NCI-H1436 (cell line): ENCODE data around the gene ARCN1.
A peak's percentile ranks its signal among the peaks of the same experiment; 100 is the strongest.
"Not testable (repeated sequence)": the region's sequence is repeated elsewhere in the genome, so short reads cannot be mapped to it uniquely, and the experiment has no call there.

Experiments
- DNase-seq: peaks from one replicate; lab custom pipeline; 2025; lab: John Stamatoyannopoulos, UW

The ARCN1 gene

DNA sequence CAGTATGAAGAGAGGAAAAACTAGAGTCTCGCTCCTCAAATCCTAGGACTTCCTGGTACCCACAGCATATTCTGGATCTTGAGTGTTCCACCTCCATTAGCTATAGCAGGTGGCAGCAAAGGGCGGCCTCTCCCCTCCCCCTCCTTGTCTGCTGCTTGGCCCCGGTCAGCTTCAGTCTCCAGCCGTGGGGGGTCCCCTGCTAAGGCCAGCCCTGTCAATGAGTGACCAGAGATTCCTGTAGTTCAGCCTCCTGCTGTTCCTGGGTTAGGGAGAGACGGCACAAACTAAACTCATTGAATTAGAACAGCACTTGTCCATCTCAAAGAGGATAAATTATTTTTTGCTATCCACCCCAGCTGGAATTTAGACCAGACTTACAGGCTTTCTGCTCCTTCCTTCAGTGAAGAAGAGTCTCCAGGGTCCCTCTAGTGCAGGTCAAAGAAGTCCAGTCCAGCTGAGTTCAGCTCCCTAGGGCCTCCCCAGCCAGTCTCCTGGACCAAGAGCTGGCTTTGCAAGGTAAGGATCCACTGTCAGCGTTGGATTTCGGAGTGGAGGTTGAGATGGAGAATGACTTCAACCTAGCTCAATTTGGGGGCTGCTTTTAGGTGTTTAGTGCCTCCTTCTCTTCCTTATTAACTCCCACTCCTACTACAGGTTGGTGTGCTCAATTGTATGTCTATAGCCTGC, 34.1 kb downstream of the ARCN1 start:
- DNase-seq: no peak

DNA sequence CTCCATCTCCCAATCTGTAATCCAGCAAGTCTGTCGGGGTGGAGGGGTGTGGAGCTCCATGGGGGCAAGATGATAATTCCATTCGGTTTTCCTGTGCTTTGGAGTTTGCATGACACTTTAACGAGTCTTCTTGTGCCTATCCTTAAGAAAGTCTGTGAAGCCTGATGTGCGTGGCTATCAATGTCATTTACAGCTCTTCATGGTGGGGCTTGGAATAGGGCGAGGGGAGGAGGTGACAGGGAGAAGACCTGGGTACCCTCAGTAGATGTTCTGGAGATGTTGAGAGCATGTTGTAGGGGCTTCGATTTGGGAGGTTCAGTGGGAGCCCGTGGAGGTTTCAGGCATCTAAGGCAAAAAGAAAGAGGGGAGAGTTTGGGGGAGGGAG, 34.6 kb downstream of the ARCN1 start:
- DNase-seq: no peak

DNA sequence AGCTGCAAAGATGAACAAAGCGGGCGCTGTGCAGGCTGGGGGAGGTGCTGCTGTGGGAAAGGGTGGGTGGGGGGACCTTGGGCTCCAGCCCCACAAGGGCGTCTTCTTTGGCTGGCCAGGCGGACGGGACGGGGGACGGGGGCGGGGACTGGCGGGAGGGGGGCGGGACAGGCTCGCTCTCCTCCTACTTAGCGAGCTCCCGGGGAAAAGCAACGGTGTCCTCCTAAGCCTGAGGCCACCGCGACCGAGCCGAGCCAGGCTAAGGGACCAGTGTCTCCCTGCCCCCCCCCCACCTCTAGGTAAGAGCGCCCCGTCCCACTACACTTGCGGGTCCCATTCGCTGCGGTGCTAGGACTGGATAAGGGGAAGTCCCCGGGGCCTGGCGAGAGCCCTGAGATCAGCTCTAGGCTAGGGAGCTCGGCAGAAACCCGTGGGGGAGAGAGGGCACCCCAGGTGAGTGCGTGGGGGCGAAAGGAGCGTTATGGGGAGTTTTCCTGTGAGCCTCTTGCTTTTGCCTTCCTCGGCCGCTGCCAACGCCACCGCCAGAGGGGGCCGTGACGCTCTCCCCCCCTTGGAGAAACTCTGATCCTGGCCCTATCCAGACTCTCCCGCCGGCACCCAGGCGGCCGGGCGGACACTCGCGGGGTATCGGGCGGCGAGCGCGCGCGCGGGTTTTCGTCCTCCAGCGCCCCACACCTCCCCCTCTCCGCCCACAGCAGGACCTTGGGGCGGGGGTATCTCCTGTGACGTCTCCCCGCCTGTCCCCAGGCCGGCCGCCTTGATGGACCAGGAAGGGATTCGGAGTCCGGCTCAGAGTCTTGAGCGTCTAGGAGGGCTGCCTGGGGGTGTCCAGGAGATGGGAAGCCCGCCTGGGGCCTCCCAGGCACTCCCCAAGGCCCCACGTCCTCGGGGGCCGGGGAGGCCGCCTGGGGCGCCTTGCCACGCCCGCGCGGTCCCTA, 35.5 kb downstream of the ARCN1 start, which contains the start of gene PHLDB1:
PHLDB1 (plus strand) TSS at position 215 of the 959 bp plus-strand sequence. CDS start 6,222 bp downstream, outside the sequence.
- peak; percentile 63 for DNase-seq

DNA sequence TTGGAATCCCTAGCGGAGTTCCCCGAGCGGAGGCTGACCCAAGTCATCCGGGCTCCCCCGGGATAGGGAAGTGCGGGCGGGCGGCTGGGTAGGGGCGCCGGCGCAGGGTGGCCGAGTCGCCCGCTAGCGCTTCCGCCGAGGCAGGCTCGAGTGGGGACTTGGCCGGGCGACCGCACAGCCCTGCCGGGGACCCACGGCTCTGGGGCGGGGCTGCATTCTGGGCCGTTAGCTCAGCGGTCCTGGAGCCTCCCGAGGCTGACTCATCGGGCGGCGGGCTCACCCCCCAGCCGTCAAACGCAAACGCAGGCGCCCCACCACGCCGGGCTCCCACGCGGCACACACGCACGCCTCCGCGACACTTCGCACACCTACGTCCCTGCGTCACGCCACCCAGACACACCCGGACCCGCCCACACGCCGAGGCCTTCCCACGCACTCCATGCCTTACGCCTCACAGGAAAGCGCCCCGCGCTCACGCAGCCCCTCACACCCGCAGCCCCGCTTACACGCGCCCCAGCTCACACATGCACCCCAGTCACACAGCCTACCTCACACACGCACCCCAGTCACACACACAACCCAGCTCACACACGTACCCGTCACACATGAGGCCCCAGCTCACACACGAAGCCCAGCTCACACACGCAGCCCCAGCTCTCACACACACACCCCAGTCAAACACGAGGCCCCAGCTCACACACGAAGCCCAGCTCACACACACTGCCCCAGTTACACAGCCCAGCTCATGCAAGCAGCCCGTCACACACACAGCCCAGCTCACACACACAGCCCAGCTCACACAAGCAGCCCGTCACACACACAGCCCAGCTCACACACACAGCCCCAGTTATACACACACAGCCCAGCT, 36.4 kb downstream of the ARCN1 start:
- no peak for DNase-seq

DNA sequence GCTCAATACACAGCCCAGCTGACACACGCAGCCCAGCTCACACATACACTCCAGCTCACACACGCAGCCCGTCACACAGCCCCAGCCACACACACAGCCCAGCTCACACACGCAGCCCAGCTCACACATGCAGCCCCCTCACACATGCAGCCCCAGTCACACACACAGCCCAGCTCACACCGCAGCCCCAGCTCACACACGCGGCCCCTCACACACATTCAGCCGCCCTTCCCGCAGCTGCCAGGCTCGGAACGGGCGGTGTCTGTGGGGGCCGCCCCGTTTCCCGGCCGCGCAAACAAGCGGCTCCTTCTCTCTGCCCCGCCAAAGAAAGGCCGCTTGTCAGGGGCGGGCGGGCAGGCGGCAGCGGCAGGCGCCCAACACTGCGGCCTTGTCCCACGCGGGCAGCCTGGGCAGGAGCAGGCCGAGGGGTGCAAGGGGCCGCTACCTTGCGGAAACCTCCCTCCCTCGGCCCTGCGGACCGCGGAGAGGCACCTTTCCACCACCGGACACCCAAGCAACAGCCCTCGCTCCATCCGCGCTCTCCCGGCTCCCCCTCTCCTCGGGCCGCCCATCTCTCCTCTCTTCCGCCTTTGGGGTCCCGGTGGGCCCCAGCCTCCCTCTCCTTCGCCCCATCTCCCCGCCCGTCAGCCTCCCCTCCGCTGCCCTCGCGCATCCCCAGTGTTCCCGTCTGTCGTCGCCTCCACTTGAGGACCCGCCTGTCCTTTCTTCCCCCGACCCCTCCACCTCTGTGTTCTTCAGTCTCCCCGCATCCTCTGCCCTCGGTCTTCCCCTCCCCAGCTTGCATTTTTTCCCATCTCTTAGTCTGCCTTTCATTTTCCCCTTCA, 37.4 kb downstream of the ARCN1 start:
- no peak for DNase-seq

DNA sequence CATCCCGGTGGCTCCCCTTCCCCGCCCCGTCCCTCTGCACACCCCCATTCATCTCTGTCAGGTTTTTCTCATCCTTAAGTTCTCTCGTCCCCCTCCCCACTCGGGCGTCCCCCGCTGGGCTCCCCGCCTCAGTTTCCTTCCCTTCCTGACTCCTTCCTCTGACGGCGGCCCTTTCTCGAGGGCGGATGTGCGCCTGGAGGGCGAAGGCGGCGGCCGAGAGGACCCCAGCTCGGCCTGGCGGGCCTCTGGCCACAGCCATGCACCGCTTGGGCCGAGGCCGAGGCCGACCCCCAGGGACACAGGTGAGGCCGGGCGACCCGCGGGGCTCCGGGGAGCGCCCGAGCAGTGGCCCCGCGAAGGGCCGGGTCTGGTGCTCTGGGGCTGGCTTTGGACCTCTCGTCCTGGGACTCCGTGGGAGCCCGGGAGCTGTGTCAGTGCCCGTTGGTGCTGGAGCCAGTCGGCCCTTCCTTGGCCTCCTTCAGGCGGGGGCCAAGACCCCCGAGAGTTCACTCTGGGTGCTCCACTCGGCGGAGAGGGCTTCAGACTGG, 38.1 kb downstream of the ARCN1 start:
- no peak for DNase-seq

DNA sequence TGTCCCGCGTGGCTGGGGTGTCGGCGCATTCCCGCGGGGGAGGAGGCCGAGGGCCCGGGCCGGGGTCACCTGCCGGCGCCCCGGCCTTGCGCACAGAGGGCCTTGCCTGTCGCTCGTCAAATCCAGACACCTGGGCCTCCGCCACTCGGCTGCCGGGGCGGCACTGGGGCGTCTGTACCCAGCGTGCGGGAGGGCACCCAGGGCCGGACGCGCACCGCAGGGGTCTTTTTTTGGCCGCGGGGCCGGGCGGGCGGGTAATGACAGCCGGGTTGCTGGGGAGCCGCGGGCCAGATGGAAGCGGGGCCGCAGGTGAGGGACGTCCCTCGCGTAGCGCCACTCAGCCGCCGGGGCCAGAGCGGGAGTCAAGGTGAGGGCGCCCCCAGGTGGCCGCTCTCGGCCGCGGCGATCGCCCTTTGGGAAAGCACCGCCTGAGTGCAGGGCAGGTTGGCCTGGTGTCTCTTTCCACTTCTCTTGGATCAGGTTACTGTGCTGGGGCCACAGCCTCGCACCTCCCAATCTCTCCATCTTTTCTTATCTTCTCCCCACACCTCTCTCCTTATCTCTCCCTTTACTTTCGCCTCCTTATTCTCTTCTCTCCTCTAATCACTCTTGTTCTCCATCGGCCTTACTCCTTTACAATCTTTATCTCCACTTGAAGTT, 38.7 kb downstream of the ARCN1 start:
- DNase-seq: no peak

DNA sequence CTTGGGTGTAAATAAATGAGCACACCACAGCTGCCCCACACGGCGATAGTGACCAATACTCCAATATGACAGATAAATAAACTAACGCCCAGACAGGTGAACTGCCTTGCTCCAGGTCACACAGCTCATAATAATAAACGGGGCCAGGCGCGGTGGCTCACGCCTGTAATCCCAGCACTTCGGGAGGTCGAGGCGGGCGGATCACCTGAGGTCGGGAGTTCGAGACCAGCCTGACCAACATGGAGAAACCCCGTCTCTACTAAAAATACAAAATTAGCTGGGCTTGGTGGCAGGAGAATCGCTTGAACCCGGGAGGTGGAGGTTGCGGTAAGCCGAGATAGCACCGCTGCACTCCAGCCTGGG, 39.2 kb downstream of the ARCN1 start:
- DNase-seq: not testable (repeated sequence)

DNA sequence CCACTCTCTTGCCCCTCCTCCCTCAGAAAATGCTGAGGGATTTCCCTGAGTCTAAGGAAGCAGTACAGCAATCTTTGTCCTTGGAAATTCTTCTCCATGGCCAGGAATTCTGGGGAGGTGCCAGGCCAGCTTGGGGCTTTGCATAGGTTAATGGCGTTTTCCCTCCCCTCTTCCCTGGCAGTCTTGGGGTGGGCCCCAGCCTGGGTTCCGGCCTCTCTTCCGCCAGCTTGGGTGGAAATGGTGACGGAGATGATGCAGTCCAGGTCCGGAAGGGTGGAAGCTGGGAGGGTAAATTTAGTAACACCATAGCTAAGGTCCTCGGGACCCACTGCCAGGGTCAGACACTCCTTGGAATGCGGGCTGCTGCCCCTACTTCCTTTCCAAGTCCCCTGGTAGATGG, 40.2 kb downstream of the ARCN1 start:
- DNase-seq: no peak

DNA sequence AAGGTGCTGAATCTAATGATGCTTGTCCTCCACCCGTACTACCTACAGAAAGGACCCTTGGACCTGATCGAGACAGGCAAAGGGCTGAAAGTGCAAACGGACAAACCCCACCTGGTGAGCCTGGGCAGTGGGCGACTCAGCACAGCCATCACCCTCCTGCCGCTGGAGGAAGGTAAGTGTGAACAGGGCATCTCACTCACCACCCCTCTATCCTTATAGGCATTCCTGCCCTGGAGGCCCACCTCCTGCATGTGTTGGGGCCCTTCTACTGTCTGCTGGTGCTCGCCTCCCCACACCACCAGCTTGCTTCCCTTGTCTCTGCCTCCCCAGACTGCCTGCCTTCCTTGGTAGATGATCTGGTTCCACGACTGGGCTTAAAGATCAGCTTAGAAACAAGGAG, 42.3 kb downstream of the ARCN1 start:
- no peak for DNase-seq

DNA sequence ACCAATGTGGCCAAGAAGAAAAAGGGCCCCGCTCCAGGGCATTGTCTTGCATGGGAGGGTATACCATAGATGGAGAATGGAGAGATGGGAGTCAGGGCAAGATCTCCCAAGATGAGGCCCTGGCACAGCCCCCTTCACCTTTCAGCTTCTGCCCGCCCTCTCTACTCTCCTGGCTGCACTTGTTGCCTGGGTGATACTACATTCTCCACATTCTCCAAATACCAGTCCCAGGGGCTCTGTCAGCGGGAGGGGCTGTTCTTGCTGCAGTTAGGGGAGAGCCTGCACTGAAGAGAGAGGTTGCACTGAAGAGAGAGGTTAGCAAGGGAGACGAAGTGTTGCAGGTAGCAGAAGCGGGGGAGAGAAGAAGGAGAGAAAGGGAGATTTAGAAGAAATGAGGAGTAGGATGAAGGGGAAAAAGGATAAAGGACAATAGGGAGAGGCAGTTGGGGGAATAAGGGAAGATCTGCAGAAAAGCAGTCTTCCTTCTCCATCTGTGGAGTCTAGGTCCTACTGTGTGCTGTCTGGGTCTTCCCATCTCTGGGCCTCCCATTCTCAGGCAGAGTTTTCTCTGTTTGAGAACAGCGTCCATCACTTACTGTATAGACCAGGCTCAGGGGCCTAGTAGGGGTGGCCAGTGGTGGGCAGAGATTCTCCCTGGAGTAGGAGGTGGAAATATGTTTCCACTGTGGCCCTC, 43.2 kb downstream of the ARCN1 start:
- no peak for DNase-seq

DNA sequence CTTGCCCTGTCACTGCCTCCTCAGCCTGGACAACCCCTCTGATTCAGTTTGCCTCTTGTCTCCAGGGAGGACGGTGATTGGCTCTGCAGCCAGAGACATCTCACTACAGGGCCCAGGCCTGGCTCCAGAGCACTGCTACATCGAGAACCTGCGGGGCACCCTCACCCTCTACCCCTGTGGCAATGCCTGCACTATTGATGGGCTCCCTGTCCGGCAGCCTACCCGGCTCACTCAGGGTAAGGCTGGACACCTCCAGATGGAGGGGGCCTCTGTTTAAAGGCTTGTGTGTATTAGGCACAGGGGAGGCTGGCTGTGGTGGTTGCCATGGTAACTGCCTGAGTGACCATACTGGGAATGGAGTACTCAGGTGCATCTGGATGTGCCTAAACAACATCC, 43.8 kb downstream of the ARCN1 start:
- DNase-seq: no peak

DNA sequence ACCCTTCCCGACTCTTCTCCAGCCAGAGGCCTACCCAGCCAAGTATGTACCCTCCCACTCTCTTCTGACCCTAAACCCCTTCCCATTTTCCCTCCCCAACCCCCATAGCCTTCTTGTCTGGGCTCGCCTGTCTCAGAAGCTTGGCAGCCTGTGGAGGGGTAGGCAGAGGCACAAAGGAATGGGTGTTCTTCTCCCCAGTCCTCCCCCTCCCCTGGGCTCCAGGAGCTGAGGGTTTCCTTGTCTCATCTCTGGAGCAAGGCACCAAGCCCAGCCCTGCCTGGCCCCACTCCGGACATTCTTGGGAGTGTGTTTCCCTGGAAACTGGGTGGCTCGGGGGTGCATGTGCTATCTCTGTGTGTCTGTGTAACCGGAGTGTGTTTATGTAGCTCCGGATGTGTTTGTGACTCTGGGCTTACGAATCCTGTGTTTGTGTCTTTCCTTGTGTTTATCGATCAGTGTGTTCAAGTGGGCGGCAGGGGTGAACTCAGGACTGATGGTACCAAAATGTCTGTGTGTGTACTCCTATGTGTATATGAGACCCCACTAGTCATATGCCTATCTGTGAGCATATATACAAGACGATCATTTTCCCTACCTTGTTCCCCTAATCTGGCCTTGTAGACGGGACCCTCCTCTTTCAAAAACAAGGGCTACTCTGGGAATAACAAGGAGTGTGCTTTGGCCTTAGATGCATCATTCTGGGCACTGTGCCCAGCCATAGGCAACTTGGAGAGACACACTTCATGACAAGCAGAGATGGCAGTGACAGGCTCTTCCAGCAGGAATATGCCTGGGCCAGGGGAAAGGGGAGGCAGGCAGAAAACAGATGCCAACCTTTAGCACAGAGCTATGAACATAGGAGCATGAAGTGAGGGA, 46.1 kb downstream of the ARCN1 start:
- no peak for DNase-seq

DNA sequence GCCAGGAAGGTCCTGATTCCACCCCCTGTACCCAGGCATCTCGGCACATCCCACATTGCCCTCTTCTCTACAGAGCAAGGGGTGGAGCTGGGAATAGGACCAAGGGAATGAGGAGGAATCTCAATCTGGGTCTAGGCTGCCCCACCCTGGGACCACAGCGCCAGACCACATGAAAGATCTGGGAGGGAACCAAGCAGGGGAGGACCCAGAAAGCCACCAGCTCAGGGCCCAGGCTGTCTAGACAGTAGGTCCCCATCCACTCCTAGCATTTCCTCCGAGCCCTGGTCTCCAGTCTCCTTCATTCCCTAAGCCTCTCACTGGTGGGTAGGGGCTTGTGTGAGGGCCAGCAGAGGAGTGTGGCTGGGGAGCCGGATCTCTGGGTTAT, 46.8 kb downstream of the ARCN1 start:
- no peak for DNase-seq

DNA sequence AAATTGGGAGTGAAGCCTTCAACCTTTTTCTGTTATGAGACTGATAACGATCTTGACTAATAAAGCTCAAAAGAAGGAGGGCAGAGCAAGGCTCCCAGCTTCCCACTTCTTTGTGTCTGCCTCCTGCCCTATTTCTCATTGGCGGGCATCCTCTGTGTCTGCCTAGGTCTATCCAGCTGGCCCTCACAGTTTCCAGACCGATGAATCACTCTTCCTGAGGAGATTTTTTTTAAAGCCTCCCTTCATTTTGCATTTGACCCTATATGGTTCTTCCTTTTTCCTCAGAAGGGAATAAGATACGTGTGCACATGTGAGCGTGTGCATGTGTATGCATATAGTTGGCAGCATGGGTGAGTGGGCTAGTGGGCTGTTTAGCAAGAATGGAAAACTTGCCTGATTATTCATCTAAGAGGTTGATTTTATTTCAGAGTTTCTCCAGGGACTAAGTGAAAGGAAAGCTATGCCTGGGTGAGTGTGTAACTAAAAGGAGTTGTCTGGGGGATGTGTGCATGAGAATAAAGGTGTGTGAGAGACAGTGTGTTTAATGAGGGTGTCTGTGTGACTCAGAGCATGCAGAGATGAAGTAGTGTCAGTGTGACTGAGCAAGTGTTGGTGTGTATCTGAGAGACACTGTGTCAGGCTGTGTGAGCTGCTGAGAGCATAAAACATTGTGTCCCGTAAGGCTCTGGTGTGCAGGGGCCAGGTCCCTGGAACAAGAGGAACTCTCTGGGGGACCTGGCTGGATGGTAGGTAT, 47.4 kb downstream of the ARCN1 start:
- no peak for DNase-seq

DNA sequence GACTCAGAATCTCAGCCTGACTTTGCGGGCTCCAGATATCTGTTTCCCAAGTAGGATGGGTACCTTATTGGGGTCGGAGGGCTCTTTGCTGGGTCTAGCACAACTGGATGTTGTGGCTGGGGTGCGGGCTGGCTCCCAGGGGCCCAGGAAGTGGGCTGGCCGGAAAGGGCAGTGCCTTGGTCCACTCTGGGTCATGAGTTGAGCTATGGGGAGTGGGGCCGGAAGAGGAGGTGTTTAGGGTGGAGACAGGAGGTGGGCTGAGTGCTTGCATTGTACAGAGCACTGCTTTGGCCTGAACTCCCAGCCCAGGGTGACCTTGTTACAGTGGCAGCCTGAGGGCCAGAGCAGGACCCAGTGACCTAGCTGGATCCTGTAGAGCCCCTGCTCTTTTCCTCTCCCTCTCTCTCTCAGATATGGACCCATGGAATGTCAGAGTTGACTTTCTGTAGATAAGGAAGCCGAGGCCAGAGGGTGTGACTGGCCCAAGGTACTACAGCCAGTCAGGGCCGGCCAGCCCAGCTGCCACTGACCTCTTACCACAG, 48.4 kb downstream of the ARCN1 start:
- DNase-seq: no peak

DNA sequence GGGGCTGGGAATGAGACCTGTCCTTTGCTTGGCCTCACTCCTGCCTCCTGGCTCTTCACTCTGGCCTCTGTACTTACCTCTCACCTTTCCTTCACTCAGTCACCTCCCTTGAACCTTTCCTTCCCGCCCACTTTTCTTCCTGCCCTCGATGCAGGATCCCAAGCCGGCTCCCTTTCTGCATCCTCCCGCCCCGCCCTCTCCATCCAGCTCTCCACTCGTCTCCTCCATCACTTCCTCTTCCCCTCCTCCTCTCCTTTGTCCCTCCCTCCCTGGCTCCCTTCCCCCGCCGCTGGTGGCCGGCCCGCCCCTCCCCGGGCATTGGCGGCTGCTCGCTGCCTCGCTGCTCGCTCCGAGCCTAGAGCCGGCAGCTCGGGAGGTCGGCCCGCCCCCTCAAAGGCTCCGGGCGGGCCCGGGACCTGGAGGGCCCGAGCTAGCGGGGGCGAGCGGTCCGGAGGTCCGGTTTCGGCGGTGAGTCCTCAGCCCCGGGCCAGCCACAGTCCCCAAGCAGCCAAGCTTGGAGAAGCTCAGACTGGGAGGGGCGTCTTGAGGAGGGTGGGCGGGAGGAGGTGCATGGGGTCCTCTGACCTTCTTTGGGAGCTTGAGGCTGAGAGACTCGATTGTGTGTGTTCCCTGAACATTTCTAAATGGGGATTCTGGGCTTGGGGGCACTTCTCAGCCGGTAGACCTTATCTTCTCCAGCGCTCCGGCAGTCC, 49.0 kb downstream of the ARCN1 start:
- peak; percentile 79 for DNase-seq
